Medulla oblongata (tissue), 1 donor: ENCODE measurements around the gene MAJIN.

Experiments used
- DNase-seq: peaks from one replicate; pipeline ENCODE4 v3.0.0-alpha.2; 2015; ENCODE audit errors: extremely low spot score

The MAJIN gene

GRCh38 chr11:64892411-64892831 is 79.5 kb downstream of the MAJIN start:
- DNase-seq: no peak

GRCh38 chr11:64891880-64892279 is 80.0 kb downstream of the MAJIN start:
- DNase-seq: no peak

- DNase-seq: no peak
Measured at GRCh38 chr11:64891215-64891848, 80.6 kb downstream of the MAJIN start.

GRCh38 chr11:64890522-64890939 is 81.4 kb downstream of the MAJIN start:
- DNase-seq: no peak

- no peak for DNase-seq
Measured at GRCh38 chr11:64888729-64889511, 83.0 kb downstream of the MAJIN start.

GRCh38 chr11:64888406-64888728 is 83.5 kb downstream of the MAJIN start:
- no peak for DNase-seq
